Gastroesophageal sphincter (tissue), 3 donors: Measurements from ENCODE around the gene SLC4A8.

Experiments used
- CTCF ChIP-seq, 4 experiments: fragments of 200-600 bp in 2 of 4; fragments of 450-650 bp in 2 of 4; sonication (generic) in 1 of 4; IDR thresholded peaks; one replicate each; pipeline ENCODE4 v1.5.1; 2017 to 2019; ENCODE audit warnings: antibody characterized with exemption in 4 of 4, mild to moderate bottlenecking in 2 of 4, moderate library complexity in 2 of 4
- POLR2A ChIP-seq, 2 donors: fragments of 450-650 bp; IDR thresholded peaks; one replicate each; pipeline ENCODE4 v1.6.1; 2017; ENCODE audit warnings: antibody characterized with exemption in 2 of 2, mild to moderate bottlenecking in 2 of 2, moderate library complexity in 1 of 2

- TF ChIP-seq CTCF (IDR thresholded peaks at IDR 0.05) (no peak), POLR2A (IDR thresholded peaks at IDR 0.05) (no peak)
Measured at GRCh38 chr12:51547606-51548005, 123.0 kb downstream of the SLC4A8 start.
